Mesangial cell (primary cell): ENCODE results near the gene NLRC4. TPM values are rescaled to one million over a fixed set of nuclear protein-coding genes. Genes with fewer than 3 reads are reported as not detected.

ENCODE experiments used
- total RNA-seq: library from RNA; depleted of rRNA; stranded (reverse); fragments of >200 nt; gene quantifications from 2 replicates; pipeline ENCODE4 v1.2.3, GENCODE V29; 2015

The NLRC4 gene
- not detected in 2 replicates for total RNA-seq

GRCh38 chr2:32264422-32265105 lies at the start of gene NLRC4:
Gene NLRC4, minus strand, starts transcription at chr2:32264886. Its CDS starts 8,111 bp downstream, at chr2:32256775.

DNA sequence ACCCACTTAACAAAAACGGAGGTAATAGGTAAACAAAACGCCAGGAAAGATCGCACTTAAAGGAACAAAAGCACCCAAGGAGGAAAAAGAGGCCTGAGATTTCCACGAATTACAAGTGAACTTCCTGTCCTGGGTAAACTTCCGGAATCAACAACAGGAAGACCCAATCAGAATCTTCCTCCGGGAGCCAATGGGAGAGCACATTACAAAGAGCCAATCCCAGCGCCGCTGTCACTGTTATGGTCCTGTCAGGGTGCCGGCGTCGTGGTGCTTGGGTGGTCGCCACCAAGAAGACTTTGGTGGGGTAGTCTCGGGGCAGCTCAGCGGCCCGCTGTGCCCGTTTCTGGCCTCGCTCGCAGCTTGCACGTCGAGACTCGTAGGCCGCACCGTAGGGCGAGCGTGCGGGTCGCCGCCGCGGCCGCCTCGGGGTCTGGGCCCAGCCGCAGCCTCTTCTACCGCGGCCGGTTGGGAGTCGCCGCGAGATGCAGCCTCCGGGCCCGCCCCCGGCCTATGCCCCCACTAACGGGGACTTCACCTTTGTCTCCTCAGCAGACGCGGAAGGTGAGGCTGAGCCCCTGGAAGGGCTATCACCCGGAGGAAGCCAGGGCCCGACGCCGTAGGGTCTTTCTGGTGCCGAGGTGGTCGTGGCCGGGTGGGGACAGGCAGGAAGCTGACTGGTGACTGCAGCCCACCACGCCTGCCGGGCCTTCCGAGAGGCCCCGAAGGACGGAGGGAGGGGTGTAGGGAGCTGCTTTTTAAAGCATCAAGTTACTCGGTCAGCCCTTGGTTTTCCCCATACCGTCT lies 13.2 kb upstream of the NLRC4 start, which contains the start of gene YIPF4:
YIPF4 (plus strand) TSS at position 231 of the 804 bp plus-strand sequence; CDS start at position 483, 252 bp downstream.

Other genes with a start within 250 kb of the NLRC4 start
- gene DPY30, start 225.1 kb downstream of the NLRC4 start, total RNA-seq, result 55.0 and 55.2 TPM in 2 replicates
- 9.3 and 13.4 TPM in 2 replicates for gene SPAST, start 201.3 kb downstream of the NLRC4 start, total RNA-seq
- gene SLC30A6, start 99.0 kb downstream of the NLRC4 start, total RNA-seq, result 11.4 and 12.4 TPM in 2 replicates
- 5.2 and 9.1 TPM in 2 replicates for gene YIPF4, start 13.0 kb upstream of the NLRC4 start, total RNA-seq
- 45.5 and 47.3 TPM in 2 replicates for gene BIRC6, start 92.1 kb upstream of the NLRC4 start, total RNA-seq